HL-60 (cell line): ENCODE measurements around the gene SMARCA4.

Experiments
- POLR2AphosphoS5 ChIP-seq: IDR thresholded peaks from 2 replicates; pipeline ENCODE4 v1.6.1; 2012; ENCODE audit warnings: low read depth
- TF ChIP-seq, protein P1 (sequence below): IDR thresholded peaks from one replicate; pipeline ENCODE4 v1.5.1; 2011; ENCODE audit warnings: low read length, control low read depth, inconsistent platforms; ENCODE audit not compliant: insufficient read depth
- TF ChIP-seq, protein P2 (sequence below): IDR thresholded peaks from 2 replicates; pipeline ENCODE4 v1.6.1; 2012; ENCODE audit warnings: low read depth; ENCODE audit not compliant: insufficient replicate concordance

DNA sequence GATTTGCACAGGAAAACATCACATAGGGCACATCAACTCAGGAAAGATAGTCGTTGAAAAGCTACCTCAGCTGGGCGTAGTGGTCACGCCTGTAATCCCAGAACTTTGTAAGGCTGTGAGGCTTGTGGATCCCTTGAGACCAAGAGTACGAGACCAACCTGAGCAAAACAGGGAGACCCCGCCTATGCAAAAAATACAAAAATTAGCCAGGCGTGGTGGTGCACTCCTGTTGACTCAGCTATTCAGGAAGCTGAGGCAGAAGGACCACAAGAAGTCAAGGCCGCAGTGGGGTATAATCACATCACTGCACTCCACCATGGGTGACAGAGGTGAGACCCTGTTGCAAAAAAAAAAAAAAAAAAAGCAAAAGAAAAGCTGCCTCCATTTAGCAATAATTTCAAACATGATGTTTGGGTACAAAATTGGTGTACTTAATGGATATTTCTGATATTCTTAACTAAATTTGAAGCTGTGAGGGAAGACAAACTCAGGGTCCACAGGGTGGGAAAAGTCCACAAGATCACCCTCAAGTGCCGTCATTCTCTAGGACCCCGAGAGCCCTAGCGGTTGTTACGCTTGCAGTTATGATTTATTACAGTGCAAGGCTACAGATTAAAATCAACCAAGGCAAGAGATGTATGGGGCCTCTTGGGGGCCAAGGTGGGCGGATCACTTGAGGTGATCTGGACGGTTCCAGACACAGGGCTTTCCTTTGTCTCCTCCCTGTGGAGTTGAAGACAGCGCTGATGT, 86.0 kb downstream of the SMARCA4 start:
- TF ChIP-seq, protein P1, sequence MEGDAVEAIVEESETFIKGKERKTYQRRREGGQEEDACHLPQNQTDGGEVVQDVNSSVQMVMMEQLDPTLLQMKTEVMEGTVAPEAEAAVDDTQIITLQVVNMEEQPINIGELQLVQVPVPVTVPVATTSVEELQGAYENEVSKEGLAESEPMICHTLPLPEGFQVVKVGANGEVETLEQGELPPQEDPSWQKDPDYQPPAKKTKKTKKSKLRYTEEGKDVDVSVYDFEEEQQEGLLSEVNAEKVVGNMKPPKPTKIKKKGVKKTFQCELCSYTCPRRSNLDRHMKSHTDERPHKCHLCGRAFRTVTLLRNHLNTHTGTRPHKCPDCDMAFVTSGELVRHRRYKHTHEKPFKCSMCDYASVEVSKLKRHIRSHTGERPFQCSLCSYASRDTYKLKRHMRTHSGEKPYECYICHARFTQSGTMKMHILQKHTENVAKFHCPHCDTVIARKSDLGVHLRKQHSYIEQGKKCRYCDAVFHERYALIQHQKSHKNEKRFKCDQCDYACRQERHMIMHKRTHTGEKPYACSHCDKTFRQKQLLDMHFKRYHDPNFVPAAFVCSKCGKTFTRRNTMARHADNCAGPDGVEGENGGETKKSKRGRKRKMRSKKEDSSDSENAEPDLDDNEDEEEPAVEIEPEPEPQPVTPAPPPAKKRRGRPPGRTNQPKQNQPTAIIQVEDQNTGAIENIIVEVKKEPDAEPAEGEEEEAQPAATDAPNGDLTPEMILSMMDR: no peak
- no peak for TF ChIP-seq POLR2AphosphoS5
- TF ChIP-seq, protein P2, sequence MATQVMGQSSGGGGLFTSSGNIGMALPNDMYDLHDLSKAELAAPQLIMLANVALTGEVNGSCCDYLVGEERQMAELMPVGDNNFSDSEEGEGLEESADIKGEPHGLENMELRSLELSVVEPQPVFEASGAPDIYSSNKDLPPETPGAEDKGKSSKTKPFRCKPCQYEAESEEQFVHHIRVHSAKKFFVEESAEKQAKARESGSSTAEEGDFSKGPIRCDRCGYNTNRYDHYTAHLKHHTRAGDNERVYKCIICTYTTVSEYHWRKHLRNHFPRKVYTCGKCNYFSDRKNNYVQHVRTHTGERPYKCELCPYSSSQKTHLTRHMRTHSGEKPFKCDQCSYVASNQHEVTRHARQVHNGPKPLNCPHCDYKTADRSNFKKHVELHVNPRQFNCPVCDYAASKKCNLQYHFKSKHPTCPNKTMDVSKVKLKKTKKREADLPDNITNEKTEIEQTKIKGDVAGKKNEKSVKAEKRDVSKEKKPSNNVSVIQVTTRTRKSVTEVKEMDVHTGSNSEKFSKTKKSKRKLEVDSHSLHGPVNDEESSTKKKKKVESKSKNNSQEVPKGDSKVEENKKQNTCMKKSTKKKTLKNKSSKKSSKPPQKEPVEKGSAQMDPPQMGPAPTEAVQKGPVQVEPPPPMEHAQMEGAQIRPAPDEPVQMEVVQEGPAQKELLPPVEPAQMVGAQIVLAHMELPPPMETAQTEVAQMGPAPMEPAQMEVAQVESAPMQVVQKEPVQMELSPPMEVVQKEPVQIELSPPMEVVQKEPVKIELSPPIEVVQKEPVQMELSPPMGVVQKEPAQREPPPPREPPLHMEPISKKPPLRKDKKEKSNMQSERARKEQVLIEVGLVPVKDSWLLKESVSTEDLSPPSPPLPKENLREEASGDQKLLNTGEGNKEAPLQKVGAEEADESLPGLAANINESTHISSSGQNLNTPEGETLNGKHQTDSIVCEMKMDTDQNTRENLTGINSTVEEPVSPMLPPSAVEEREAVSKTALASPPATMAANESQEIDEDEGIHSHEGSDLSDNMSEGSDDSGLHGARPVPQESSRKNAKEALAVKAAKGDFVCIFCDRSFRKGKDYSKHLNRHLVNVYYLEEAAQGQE: no peak
